SK-N-SH treated with all-trans-retinoic acid at 6 μM for 48 hours (cell line): Measurements from ENCODE around the gene STK11IP.

Experiments
- ATAC-seq: fragments of 200-7000 bp; cut with Tn5 transposase; 3 replicates; pipeline ENCODE4 v1.9.1; 2020; ENCODE audit warnings: mild to moderate bottlenecking, moderate library complexity
- ARNTL ChIP-seq: fragments of 450-650 bp; formaldehyde crosslinking; IDR thresholded peaks from 2 replicates; pipeline ENCODE4 v1.5.0; 2020; ENCODE audit warnings: low read depth, mild to moderate bottlenecking, moderate library complexity, borderline replicate concordance
- BACH2 ChIP-seq: fragments of 250-450 bp; sonication (Bioruptor Pico); IDR thresholded peaks from 2 replicates; pipeline ENCODE4 v1.9.0; 2021; ENCODE audit warnings: mild to moderate bottlenecking, borderline replicate concordance
- CREB5 ChIP-seq: fragments of 250-450 bp; sonication (Bioruptor Pico); IDR thresholded peaks from 2 replicates; pipeline ENCODE4 v1.5.1; 2020; ENCODE audit warnings: low read depth, mild to moderate bottlenecking, moderate library complexity
- CSDC2 ChIP-seq: fragments of 250-450 bp; sonication (Bioruptor Pico); IDR thresholded peaks from 2 replicates; pipeline ENCODE4 v1.5.0; 2020; ENCODE audit warnings: mild to moderate bottlenecking, moderate library complexity
- CSRNP3 ChIP-seq: fragments of 250-450 bp; sonication (Bioruptor Pico); IDR thresholded peaks from 2 replicates; pipeline ENCODE4 v1.5.1; 2021; ENCODE audit warnings: mild to moderate bottlenecking, moderate library complexity
- GLIS3 ChIP-seq: fragments of 250-450 bp; sonication (Bioruptor Pico); IDR thresholded peaks from 2 replicates; pipeline ENCODE4 v1.5.0; 2020; ENCODE audit warnings: mild to moderate bottlenecking, moderate library complexity
- ISL1 ChIP-seq: fragments of 250-450 bp; sonication (Bioruptor Pico); IDR thresholded peaks from 2 replicates; pipeline ENCODE4 v2.1.2; 2022; ENCODE audit warnings: mild to moderate bottlenecking, moderate library complexity
- OSR1 ChIP-seq: fragments of 250-450 bp; sonication (Bioruptor Pico); IDR thresholded peaks from 2 replicates; pipeline ENCODE4 v1.8.0; 2022; ENCODE audit warnings: moderate library complexity, mild to moderate bottlenecking, inconsistent platforms
- PATZ1 ChIP-seq: fragments of 250-450 bp; sonication (Bioruptor Pico); IDR thresholded peaks from 2 replicates; pipeline ENCODE4 v1.8.0; 2020; ENCODE audit warnings: mild to moderate bottlenecking, moderate library complexity, borderline replicate concordance
- POU6F1 ChIP-seq: fragments of 250-450 bp; sonication (Bioruptor Pico); IDR thresholded peaks from 2 replicates; pipeline ENCODE4 v1.8.0; 2021; ENCODE audit warnings: low read depth, mild to moderate bottlenecking, moderate library complexity, borderline replicate concordance
- PPARA ChIP-seq: fragments of 250-450 bp; sonication (Bioruptor Pico); IDR thresholded peaks from 2 replicates; pipeline ENCODE4 v1.5.0; 2020; ENCODE audit warnings: mild to moderate bottlenecking, borderline replicate concordance
- RARB ChIP-seq: fragments of 250-450 bp; sonication (Bioruptor Pico); IDR thresholded peaks from 2 replicates; pipeline ENCODE4 v1.8.0; 2021; ENCODE audit warnings: mild to moderate bottlenecking, moderate library complexity
- SNAI2 ChIP-seq: fragments of 250-450 bp; sonication (Bioruptor Pico); IDR thresholded peaks from 2 replicates; pipeline ENCODE4 v1.5.0; 2020; ENCODE audit warnings: mild to moderate bottlenecking, moderate library complexity
- TCF4 ChIP-seq: fragments of 250-450 bp; sonication (Bioruptor Pico); IDR thresholded peaks from 2 replicates; pipeline ENCODE4 v1.8.0; 2021; ENCODE audit warnings: mild to moderate bottlenecking, moderate library complexity, borderline replicate concordance
- TOX ChIP-seq: fragments of 250-450 bp; sonication (Bioruptor Pico); IDR thresholded peaks from 2 replicates; pipeline ENCODE4 v1.8.0; 2021; ENCODE audit warnings: mild to moderate bottlenecking, moderate library complexity, borderline replicate concordance
- TSHZ2 ChIP-seq: fragments of 250-450 bp; sonication (Bioruptor Pico); IDR thresholded peaks from 2 replicates; pipeline ENCODE4 v1.5.0; 2020; ENCODE audit warnings: mild to moderate bottlenecking, moderate library complexity
- ZC3H10 ChIP-seq: fragments of 250-450 bp; sonication (Bioruptor Pico); IDR thresholded peaks from 2 replicates; pipeline ENCODE4 v1.5.1; 2021; ENCODE audit warnings: mild to moderate bottlenecking, moderate library complexity
- ZFP3 ChIP-seq: fragments of 250-450 bp; sonication (Bioruptor Pico); IDR thresholded peaks from 2 replicates; pipeline ENCODE4 v1.5.0; 2020; ENCODE audit warnings: mild to moderate bottlenecking, moderate library complexity
- ZNF70 ChIP-seq: fragments of 450-650 bp; formaldehyde crosslinking; IDR thresholded peaks from 2 replicates; pipeline ENCODE4 v1.5.0; 2020; ENCODE audit warnings: mild to moderate bottlenecking, moderate library complexity

The STK11IP gene

GRCh38 chr2:219636941-219637841, 39.5 kb downstream of the STK11IP start:
- ATAC-seq, result no peak
- no peak for TF ChIP-seq ISL1 (CRISPR knock-in tag)
- no peak for TF ChIP-seq CREB5 (CRISPR knock-in tag)
- no peak for TF ChIP-seq POU6F1

GRCh38 chr2:219637842-219638185, 40.2 kb downstream of the STK11IP start:
- TF ChIP-seq OSR1 (CRISPR knock-in tag) (no peak), ZNF70 (CRISPR knock-in tag) (no peak), CREB5 (CRISPR knock-in tag) (no peak), BACH2 (CRISPR knock-in tag) (no peak), PPARA (CRISPR knock-in tag) (no peak), ZC3H10 (CRISPR knock-in tag) (no peak), TCF4 (CRISPR knock-in tag) (no peak), ISL1 (CRISPR knock-in tag) (no peak), CSRNP3 (CRISPR knock-in tag) (no peak), SNAI2 (CRISPR knock-in tag) (no peak), ARNTL (CRISPR knock-in tag) (no peak), PATZ1 (CRISPR knock-in tag) (no peak)
- no peak for ATAC-seq

GRCh38 chr2:219638217-219638947, 40.7 kb downstream of the STK11IP start:
- ATAC-seq, result no peak
- TF ChIP-seq CREB5 (CRISPR knock-in tag) (no peak), POU6F1 (no peak), ZNF70 (CRISPR knock-in tag) (no peak), BACH2 (CRISPR knock-in tag) (no peak), GLIS3 (no peak), SNAI2 (CRISPR knock-in tag) (no peak), TOX (no peak), ZFP3 (CRISPR knock-in tag) (no peak), TCF4 (CRISPR knock-in tag) (no peak), RARB (CRISPR knock-in tag) (no peak), CSDC2 (CRISPR knock-in tag) (no peak), PPARA (CRISPR knock-in tag) (no peak), TSHZ2 (CRISPR knock-in tag) (no peak), ZC3H10 (CRISPR knock-in tag) (no peak)
